Stimulated activated CD4-positive, alpha-beta T cell treated with anti-CD3 and anti-CD28 coated beads, Interleukin-15, amount 100 ng/mL, for 1 hour (primary cell): Measurements from ENCODE around the gene TP53TG5.
A peak's percentile ranks its signal among the peaks of the same experiment; 100 is the strongest.

Experiments
- DNase-seq, 2 donors: peaks; one replicate each; pipeline ENCODE4 v3.0.0-alpha.2; 2020; ENCODE audit warnings: low read depth in 1 of 2, low spot score in 1 of 2

Gene TP53TG5

GRCh38 chr20:45378191-45378590, at the start of gene TP53TG5:
Gene TP53TG5, minus strand, starts transcription at chr20:45378325. Its CDS starts 89 bp downstream, at chr20:45378236.
- DNase-seq: no peak

DNA sequence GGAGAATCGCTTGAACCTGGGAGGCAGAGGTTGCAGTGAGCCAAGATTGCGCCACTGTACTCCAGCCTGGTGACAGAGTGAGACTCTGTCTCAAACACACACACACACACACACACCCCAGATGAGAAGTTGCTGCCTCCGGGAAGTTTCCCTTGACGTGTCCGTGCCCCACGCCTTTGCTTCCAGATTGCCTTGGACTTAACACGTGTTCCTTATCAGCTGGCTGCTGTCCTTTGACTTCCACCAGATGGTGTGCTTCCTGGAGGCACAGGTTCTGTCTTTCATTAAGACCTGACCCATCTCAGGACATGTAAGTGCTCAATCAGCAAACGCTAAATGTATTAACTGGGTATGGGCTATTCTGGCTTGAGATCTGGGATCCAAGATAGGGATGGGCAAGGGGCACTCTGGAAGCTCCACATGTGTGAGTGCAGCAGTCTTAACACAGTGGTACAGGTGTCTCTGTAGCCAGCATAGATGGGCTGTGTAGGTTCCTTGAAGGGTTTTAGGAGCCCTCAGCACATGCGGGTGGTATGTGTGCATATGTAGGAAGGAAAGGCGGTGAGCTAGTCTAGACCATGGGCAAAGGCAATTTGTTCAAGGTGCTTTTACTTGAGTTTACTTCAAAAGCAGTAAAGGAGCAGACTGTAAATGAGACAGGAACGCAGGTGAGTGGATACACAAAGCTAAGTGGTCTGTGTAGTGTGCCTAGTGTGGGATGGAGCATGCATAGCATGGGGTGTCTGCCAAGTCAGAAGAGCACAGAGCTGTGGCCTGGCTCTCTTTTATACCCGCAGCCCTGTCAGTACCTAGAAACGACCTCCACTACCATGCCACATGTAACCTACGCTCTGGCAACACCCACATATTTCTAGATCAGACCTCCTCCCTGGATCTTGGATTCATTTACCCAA, 49.4 kb upstream of the TP53TG5 start:
- DNase-seq: no peak

DNA sequence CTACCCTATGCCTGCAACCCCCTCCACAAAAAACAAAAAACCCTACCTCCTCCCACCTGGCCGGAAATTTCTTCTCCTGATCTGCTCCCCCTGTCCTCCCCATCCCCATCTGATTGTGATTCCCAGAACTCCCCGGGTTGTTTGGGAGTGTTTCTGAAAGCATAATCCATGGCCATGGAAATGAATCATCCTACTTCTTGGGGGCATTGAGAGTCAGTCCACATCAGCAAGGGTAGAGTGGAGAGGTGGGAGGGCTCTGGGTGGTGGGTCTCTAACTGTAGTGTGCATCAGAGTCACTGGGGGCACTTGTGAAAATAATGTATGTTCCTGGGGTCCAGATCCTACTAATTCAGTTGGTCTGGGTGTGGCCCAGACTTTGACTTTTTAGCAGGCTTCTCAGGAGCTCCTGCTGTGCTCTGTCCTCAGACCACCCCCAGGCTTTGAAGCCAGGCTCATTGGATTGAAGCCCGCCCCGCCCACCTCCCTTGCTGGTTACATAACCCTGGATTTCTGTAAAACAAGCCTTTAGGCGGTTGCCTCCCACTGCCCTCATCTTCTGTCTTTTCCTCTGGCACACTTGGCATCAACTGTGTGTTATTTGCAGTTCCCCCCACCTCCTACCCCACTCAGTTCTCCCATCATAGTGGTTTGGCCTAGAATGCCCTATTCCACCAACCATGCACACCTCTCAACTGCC, 48.3 kb upstream of the TP53TG5 start:
- DNase-seq: no peak

GRCh38 chr20:45425561-45425960, 47.4 kb upstream of the TP53TG5 start:
- DNase-seq: no peak

DNA sequence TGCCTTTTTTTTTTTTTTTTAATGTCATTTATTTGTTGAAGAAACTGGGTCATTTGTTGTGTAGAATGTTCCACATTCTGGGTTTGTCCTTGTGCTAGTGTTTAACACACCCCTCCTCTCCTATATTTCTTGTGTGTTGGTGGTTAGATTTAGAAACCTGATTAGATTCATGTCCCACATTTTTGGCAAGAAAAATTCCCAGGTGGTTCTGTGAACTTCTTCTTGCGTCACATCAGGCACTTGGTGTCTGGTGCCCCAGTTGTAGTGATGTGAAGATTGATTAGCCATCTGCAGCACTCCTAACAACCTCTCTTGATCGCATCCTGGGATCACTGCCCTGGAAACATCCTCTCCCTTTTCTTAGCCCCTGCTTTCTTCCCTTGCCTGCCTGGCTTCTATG, 45.6 kb upstream of the TP53TG5 start:
- no peak for DNase-seq

- DNase-seq: no peak
These were observed 42.0 kb upstream of the TP53TG5 start for GRCh38 chr20:45420125-45420524.

GRCh38 chr20:45419188-45420091, 41.3 kb upstream of the TP53TG5 start:
- DNase-seq: no peak

DNA sequence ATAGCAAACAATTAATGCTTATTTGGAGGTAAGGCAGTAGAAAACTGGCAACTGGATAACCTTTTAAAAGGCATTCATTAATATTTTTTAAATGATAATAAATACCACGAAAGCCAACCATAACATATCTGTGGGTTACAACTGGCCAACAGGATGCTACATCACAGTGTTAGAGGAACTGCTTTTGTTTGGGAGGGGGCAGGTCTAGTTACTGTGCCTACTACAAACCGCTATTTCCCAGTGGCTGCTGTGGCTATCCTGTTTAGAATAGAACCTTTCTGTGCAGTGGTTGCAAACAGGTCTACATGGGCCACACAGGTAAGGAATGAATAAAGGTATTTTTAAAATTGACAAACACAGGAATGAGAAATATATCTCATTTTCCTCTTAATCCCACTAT, 38.8 kb upstream of the TP53TG5 start:
- no peak for DNase-seq

DNA sequence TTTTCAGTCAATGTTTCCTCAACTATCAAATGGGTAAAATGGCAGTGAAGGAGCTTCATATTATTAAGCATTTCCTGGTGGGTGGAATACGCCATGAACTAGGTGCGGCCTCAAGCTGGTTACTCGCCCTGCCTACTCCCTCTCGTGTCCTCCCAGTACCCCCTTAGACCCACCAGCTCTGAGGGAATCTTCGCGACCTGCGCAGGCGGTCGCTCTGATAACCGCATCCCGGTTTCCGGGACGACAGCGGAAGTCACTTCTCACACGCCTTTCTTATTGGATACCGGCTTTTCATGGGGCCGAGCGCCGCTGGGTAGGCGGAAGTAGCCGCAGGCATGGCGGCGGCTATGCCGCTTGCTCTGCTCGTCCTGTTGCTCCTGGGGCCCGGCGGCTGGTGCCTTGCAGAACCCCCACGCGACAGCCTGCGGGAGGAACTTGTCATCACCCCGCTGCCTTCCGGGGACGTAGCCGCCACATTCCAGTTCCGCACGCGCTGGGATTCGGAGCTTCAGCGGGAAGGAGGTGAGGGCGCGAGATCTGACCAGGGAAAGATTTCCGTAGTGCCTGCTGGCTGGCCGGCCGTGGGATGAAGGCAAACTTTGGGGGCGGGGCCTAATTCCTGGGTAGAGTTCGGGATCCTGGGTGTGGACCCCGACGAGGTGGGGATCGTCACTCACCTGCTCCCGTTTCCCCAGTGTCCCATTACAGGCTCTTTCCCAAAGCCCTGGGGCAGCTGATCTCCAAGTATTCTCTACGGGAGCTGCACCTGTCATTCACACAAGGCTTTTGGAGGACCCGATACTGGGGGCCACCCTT, 37.9 kb upstream of the TP53TG5 start, which contains the start of gene PIGT:
Gene PIGT, plus strand, starts transcription at position 320 of the 816 bp plus-strand sequence. Its CDS starts 16 bp downstream, at position 336.
- peak; percentile 69 to 75 for DNase-seq

DNA sequence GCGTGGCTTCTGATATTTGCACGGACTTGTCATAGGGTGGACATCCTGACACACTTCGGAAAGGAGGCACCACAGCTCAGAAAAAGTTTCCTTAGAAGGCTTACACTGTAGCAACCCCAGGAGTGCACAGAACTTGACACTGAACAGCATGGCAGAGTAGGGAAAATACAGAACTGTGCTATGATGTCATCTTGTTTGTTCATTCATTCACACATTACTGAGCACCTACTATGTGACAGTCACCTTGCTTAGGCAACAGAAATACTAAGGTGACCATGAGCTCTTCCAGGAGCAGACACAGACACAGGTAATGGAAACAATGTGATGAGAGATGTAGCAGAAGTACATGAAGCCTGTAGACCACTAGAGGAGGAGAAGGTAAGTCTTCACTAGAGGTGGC, 35.4 kb upstream of the TP53TG5 start:
- DNase-seq: no peak

- DNase-seq: no peak
These were observed 34.5 kb upstream of the TP53TG5 start for GRCh38 chr20:45412653-45413052.

GRCh38 chr20:45410887-45411286, 32.8 kb upstream of the TP53TG5 start:
- no peak for DNase-seq

DNA sequence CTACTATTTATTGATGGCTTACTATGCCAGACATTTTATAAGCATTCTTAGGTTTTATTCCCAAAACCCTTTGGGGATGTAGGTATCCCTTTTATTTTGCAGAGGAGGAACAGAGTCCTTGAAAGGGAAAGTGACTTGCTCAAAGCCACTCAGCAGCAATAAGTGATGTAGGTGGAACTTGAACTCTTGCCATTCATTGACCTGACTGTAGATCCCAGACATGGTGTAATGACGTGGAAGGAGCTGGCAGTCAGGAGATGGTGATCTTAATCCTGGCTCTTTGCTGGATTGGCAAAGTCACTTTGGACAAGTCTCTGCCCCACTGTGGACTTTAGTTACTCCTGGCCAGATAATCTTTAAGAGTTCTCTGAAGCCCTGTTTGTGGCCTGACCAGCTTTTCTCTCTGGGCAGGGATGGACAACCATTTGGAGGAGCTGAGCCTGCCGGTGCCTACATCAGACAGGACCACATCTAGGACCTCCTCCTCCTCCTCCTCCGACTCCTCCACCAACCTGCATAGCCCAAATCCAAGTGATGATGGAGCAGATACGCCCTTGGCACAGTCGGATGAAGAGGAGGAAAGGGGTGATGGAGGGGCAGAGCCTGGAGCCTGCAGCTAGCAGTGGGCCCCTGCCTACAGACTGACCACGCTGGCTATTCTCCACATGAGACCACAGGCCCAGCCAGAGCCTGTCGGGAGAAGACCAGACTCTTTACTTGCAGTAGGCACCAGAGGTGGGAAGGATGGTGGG, 31.6 kb upstream of the TP53TG5 start:
- no peak for DNase-seq

DNA sequence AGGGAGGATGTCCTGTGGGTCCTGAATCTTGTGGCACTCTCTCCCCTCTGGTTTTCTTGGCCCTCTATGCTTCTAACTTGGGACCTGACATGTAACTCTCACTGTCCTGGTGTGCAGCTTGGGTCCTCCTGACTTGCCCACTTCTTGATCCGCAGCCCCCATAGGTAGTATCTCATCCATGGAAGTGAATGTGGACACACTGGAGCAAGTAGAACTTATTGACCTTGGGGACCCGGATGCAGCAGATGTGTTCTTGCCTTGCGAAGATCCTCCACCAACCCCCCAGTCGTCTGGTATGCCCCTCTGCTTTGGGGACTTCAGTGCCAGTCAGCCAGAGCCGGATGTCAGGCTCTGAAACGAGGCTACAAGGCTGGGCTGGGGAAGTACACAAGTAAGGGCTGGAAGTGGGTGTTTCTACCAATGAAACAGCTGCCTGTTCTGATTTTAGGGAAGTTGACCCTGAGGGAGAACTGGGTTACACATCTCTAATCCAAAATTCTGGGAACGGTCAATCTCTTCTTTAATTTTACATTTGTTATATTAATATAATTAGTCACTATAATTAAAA, 30.6 kb upstream of the TP53TG5 start:
- DNase-seq: no peak

GRCh38 chr20:45407783-45408645, 29.9 kb upstream of the TP53TG5 start, which contains the start of gene DBNDD2:
Gene DBNDD2, plus strand, starts transcription at chr20:45408289. Its CDS starts 179 bp downstream, at chr20:45408468.
- DNase-seq: no peak

DNA sequence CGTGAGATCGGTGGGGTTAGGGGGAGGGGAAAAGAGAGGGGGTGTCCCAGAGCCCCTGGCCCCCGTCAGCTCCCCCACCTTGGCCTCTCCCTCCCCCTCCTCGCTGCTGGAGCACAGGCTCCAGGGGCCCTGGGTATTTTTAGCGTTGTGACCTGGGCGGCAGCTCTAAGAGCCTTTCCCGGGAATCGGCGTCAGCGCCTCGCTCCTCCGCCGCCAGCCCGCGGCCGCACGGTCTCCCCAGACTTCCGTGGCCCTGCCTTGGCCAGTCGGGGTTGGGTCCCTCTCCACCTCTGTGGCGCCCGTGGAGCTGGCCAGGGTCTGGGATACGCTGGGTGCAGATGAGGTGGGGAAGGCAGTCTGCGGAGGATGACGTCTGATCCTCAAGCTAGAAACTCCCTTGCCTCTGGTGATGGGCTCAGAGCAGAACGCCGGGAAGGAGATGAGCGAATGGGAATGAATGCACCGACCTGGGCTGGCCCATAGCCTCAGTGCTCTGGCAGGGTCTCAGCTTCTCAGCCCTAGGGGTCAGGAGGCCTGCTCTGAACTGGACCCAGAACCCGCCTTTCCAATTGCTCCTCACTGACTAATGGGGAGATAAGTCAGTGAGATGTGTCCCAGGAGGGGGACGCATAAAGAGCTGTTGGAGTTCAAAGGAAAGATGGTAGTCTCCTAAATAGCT, 29.1 kb upstream of the TP53TG5 start:
- DNase-seq: no peak

GRCh38 chr20:45406260-45407066, 28.3 kb upstream of the TP53TG5 start:
- DNase-seq: peak; percentile 11 to 34
